HepG2 (cell line): ENCODE results near the gene MOB4. TPM values are rescaled to one million over a fixed set of nuclear protein-coding genes. Genes with fewer than 3 reads are reported as not detected.

ENCODE experiments used
- ARHGAP35 ChIP-seq: sonication (generic); formaldehyde crosslinking; IDR thresholded peaks from 2 replicates; pipeline ENCODE4 v1.9.0; 2022; ENCODE audit warnings: mild to moderate bottlenecking, inconsistent platforms, moderate library complexity, missing genetic modification reagents, borderline replicate concordance
- ATF7-NPFF ChIP-seq: sonication (generic); formaldehyde crosslinking; IDR thresholded peaks from 2 replicates; pipeline ENCODE4 v1.8.1; 2023; ENCODE audit warnings: mild to moderate bottlenecking, low read depth, missing genetic modification reagents, moderate library complexity
- HMG20A ChIP-seq: IDR thresholded peaks from 2 replicates; pipeline ENCODE4 v1.6.1; 2016; ENCODE audit warnings: borderline replicate concordance
- NR2F6 ChIP-seq, 2 experiments: IDR thresholded peaks; 2 replicates each; pipeline ENCODE4 v1.6.1; 2016; ENCODE audit warnings: antibody characterized with exemption in 1 of 2, mild to moderate bottlenecking in 1 of 2
- PAWR ChIP-seq: sonication (generic); formaldehyde crosslinking; IDR thresholded peaks from 2 replicates; pipeline ENCODE4 v1.4.0; 2020; ENCODE audit warnings: missing genetic modification reagents, mild to moderate bottlenecking, borderline replicate concordance
- PCBP2 ChIP-seq: fragments of 200-400 bp; formaldehyde crosslinking; optimal IDR thresholded peaks from 2 replicates; pipeline ENCODE3; 2018; ENCODE audit warnings: low read length, low read depth; ENCODE audit not compliant: poor library complexity, severe bottlenecking
- PHB2 ChIP-seq: fragments of 450-650 bp; IDR thresholded peaks from 2 replicates; pipeline ENCODE4 v1.6.1; 2018; ENCODE audit not compliant: partially characterized antibody
- PHF21A ChIP-seq: sonication (generic); formaldehyde crosslinking; IDR thresholded peaks from 2 replicates; pipeline ENCODE4 v1.5.0; 2020; ENCODE audit warnings: mild to moderate bottlenecking, missing genetic modification reagents
- POLR2AphosphoS2 ChIP-seq: IDR thresholded peaks from 2 replicates; pipeline ENCODE4 v1.6.1; 2011; ENCODE audit warnings: low read depth, low read length, improper control_type of control experiment
- PTBP1 ChIP-seq: fragments of 200-400 bp; formaldehyde crosslinking; IDR thresholded peaks from 2 replicates; pipeline ENCODE4 v1.6.1; 2018; ENCODE audit warnings: low read length, low read depth; ENCODE audit not compliant: poor library complexity, severe bottlenecking
- RXRA ChIP-seq: sonication (generic); formaldehyde crosslinking; IDR thresholded peaks from 2 replicates; pipeline ENCODE4 v1.5.1; 2020; ENCODE audit warnings: missing genetic modification reagents
- SOX6 ChIP-seq, 2 experiments: fragments of 450-650 bp in 1 of 2; sonication (generic) in 1 of 2; formaldehyde crosslinking in 1 of 2; IDR thresholded peaks; 2 replicates each; pipeline versions ENCODE4 v1.4.0 to v1.6.1; 2017 to 2020; ENCODE audit warnings: antibody characterized with exemption in 1 of 2, mild to moderate bottlenecking in 1 of 2, missing genetic modification reagents in 1 of 2
- TARDBP ChIP-seq: sonication (generic); formaldehyde crosslinking; IDR thresholded peaks from 2 replicates; pipeline ENCODE4 v1.8.0; 2022; ENCODE audit warnings: mild to moderate bottlenecking, missing genetic modification reagents
- TCF12 ChIP-seq, 2 experiments: fragments of 450-650 bp in 1 of 2; sonication (generic) in 1 of 2; formaldehyde crosslinking in 1 of 2; IDR thresholded peaks; 2 replicates each; pipeline versions ENCODE4 v1.6.1 to v1.8.0; 2017 to 2022; ENCODE audit warnings: antibody characterized with exemption in 1 of 2, mild to moderate bottlenecking in 1 of 2, missing genetic modification reagents in 1 of 2, moderate library complexity in 1 of 2
- ZC3H4 ChIP-seq: sonication (generic); formaldehyde crosslinking; IDR thresholded peaks from 2 replicates; pipeline ENCODE4 v1.4.0; 2020; ENCODE audit warnings: missing genetic modification reagents, borderline replicate concordance
- ZNF20 ChIP-seq: sonication (generic); formaldehyde crosslinking; IDR thresholded peaks from 2 replicates; pipeline ENCODE4 v1.4.0; 2020; ENCODE audit warnings: mild to moderate bottlenecking, moderate library complexity, missing genetic modification reagents
- polyA plus RNA-seq, 8 experiments: library from polyadenylated mRNA; depleted of rRNA in 3 of 8; stranded (reverse) in 7 of 8; unstranded in 1 of 8; fragments of >200 nt; fragmentation: Illumina TruSeq in 4 of 8; extraction: Trizol in 4 of 8; gene quantifications; 2 replicates each; pipeline versions ENCODE4 v1.2.1 to v1.2.3, GENCODE V29; 2011 to 2016; ENCODE audit warnings: low read depth in 4 of 8, missing spikeins in 1 of 8, mixed read lengths in 1 of 8; ENCODE audit not compliant: insufficient read depth in 1 of 8
- total RNA-seq, 5 experiments: library from RNA; depleted of rRNA; stranded (reverse); fragments of >200 nt; fragmentation: Illumina TruSeq; extraction: Trizol; gene quantifications; 2 replicates each; pipeline ENCODE4 v1.2.3, GENCODE V29; 2016; ENCODE audit warnings: low read depth in 1 of 5
- TF ChIP-seq, protein P1 (sequence below): sonication (generic); formaldehyde crosslinking; IDR thresholded peaks from 2 replicates; pipeline ENCODE4 v1.5.0; 2020; ENCODE audit warnings: mild to moderate bottlenecking, missing genetic modification reagents
- TF ChIP-seq, protein P2 (sequence below): sonication (generic); formaldehyde crosslinking; conservative IDR thresholded peaks from 2 replicates; pipeline ENCODE4 v1.8.0; 2022; ENCODE audit warnings: mild to moderate bottlenecking, moderate library complexity, missing genetic modification reagents
- TF ChIP-seq, protein P3 (sequence below): IDR thresholded peaks from 2 replicates; pipeline ENCODE4 v1.6.1; 2016; ENCODE audit warnings: low read depth
- TF ChIP-seq, protein P4 (sequence below): sonication (generic); formaldehyde crosslinking; IDR thresholded peaks from 2 replicates; pipeline ENCODE4 v1.4.0; 2020; ENCODE audit warnings: missing genetic modification reagents, mild to moderate bottlenecking, borderline replicate concordance

The MOB4 gene
- total and polyA plus RNA-seq, 2 of the 13 experiments (the other 11 are each of a cell fraction or from before 2014, with no cell fraction given): 35.7 to 38.6 TPM

DNA sequence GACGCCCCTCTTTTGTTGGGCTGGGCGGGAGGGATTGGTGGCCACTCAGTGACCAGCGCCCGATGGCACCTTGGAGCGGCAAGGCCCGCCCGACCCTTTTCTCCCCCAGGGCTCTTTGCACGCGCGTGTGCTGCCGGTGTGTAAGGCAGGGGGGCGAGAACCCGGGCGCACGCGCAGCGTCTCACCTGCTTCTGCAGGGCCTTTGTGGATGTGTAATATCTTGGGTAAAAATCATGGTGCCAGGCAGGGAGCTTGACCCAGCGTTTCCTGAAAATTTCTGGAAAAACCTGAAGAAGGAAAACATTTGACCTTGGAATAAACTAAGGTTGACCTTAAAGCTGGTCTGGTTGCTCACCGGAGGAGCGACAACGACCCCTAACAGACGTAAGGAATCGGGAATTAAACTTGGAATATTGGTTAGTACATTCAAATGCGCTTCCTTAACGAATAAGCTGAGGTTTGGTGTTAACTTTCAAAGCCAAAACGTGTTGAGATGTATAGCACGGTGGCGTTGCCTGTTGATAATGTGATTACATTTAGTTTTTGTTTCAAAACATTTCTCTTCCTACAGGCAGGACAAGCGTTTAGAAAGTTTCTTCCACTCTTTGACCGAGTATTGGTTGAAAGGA lies 15.2 kb upstream of the MOB4 start (continued):
- TF ChIP-seq TARDBP (CRISPR knock-in tag): no peak
- TF ChIP-seq PTBP1: no peak
- TF ChIP-seq POLR2AphosphoS2: no peak
- TF ChIP-seq ATF7-NPFF (CRISPR knock-in tag): no peak
- no peak for TF ChIP-seq HMG20A
- TF ChIP-seq, protein P1, sequence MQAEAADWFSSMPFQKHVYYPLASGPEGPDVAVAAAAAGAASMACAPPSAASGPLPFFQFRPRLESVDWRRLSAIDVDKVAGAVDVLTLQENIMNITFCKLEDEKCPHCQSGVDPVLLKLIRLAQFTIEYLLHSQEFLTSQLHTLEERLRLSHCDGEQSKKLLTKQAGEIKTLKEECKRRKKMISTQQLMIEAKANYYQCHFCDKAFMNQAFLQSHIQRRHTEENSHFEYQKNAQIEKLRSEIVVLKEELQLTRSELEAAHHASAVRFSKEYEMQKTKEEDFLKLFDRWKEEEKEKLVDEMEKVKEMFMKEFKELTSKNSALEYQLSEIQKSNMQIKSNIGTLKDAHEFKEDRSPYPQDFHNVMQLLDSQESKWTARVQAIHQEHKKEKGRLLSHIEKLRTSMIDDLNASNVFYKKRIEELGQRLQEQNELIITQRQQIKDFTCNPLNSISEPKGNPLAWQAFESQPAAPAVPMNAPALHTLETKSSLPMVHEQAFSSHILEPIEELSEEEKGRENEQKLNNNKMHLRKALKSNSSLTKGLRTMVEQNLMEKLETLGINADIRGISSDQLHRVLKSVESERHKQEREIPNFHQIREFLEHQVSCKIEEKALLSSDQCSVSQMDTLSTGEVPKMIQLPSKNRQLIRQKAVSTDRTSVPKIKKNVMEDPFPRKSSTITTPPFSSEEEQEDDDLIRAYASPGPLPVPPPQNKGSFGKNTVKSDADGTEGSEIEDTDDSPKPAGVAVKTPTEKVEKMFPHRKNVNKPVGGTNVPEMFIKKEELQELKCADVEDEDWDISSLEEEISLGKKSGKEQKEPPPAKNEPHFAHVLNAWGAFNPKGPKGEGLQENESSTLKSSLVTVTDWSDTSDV (CRISPR knock-in tag): no peak
- no peak for TF ChIP-seq TCF12 (IDR thresholded peaks at IDR 0.05)
- no peak for TF ChIP-seq TCF12 (CRISPR knock-in tag; IDR thresholded peaks at IDR 0.05)
- no peak for TF ChIP-seq SOX6 (IDR thresholded peaks at IDR 0.05)
- no peak for TF ChIP-seq SOX6 (CRISPR knock-in tag; IDR thresholded peaks at IDR 0.05)
- no peak for TF ChIP-seq RXRA (CRISPR knock-in tag)
- TF ChIP-seq PHF21A (CRISPR knock-in tag): no peak
- TF ChIP-seq ZC3H4 (CRISPR knock-in tag): no peak; the same call in 1 of the 2 replicates
- no peak for TF ChIP-seq NR2F6 (IDR thresholded peaks at IDR 0.05)
- no peak for TF ChIP-seq NR2F6 (CRISPR knock-in tag; IDR thresholded peaks at IDR 0.05)
- no peak for TF ChIP-seq PHB2
- TF ChIP-seq, protein P2, sequence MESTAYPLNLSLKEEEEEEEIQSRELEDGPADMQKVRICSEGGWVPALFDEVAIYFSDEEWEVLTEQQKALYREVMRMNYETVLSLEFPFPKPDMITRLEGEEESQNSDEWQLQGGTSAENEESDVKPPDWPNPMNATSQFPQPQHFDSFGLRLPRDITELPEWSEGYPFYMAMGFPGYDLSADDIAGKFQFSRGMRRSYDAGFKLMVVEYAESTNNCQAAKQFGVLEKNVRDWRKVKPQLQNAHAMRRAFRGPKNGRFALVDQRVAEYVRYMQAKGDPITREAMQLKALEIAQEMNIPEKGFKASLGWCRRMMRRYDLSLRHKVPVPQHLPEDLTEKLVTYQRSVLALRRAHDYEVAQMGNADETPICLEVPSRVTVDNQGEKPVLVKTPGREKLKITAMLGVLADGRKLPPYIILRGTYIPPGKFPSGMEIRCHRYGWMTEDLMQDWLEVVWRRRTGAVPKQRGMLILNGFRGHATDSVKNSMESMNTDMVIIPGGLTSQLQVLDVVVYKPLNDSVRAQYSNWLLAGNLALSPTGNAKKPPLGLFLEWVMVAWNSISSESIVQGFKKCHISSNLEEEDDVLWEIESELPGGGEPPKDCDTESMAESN (CRISPR knock-in tag): 0 out of 2 replicates have a peak, but pooled peaks have one; percentile 6
- TF ChIP-seq, protein P3, sequence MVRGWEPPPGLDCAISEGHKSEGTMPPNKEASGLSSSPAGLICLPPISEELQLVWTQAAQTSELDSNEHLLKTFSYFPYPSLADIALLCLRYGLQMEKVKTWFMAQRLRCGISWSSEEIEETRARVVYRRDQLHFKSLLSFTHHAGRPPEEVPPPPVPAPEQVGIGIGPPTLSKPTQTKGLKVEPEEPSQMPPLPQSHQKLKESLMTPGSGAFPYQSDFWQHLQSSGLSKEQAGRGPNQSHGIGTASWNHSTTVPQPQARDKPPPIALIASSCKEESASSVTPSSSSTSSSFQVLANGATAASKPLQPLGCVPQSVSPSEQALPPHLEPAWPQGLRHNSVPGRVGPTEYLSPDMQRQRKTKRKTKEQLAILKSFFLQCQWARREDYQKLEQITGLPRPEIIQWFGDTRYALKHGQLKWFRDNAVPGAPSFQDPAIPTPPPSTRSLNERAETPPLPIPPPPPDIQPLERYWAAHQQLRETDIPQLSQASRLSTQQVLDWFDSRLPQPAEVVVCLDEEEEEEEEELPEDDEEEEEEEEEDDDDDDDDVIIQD (CRISPR knock-in tag): no peak
- TF ChIP-seq, protein P4, sequence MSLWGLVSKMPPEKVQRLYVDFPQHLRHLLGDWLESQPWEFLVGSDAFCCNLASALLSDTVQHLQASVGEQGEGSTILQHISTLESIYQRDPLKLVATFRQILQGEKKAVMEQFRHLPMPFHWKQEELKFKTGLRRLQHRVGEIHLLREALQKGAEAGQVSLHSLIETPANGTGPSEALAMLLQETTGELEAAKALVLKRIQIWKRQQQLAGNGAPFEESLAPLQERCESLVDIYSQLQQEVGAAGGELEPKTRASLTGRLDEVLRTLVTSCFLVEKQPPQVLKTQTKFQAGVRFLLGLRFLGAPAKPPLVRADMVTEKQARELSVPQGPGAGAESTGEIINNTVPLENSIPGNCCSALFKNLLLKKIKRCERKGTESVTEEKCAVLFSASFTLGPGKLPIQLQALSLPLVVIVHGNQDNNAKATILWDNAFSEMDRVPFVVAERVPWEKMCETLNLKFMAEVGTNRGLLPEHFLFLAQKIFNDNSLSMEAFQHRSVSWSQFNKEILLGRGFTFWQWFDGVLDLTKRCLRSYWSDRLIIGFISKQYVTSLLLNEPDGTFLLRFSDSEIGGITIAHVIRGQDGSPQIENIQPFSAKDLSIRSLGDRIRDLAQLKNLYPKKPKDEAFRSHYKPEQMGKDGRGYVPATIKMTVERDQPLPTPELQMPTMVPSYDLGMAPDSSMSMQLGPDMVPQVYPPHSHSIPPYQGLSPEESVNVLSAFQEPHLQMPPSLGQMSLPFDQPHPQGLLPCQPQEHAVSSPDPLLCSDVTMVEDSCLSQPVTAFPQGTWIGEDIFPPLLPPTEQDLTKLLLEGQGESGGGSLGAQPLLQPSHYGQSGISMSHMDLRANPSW: no peak
- TF ChIP-seq PAWR (CRISPR knock-in tag): no peak
- no peak for TF ChIP-seq ZNF20 (CRISPR knock-in tag)
- no peak for TF ChIP-seq ARHGAP35
- no peak for TF ChIP-seq PCBP2
